GM19023 (cell line): ENCODE data around the gene ZC3HAV1L.
A peak's percentile ranks its signal among the peaks of the same experiment; 100 is the strongest.
"Not testable (repeated sequence)": the region's sequence is repeated elsewhere in the genome, so short reads cannot be mapped to it uniquely, and the experiment has no call there.

ENCODE experiments used
- ATAC-seq: cut with Tn5 transposase; IDR thresholded peaks from one replicate; pipeline ENCODE4 v1.9.1; 2021; ENCODE audit warnings: mild to moderate bottlenecking, moderate library complexity; ENCODE audit not compliant: unreplicated experiment

ZC3HAV1L gene

DNA sequence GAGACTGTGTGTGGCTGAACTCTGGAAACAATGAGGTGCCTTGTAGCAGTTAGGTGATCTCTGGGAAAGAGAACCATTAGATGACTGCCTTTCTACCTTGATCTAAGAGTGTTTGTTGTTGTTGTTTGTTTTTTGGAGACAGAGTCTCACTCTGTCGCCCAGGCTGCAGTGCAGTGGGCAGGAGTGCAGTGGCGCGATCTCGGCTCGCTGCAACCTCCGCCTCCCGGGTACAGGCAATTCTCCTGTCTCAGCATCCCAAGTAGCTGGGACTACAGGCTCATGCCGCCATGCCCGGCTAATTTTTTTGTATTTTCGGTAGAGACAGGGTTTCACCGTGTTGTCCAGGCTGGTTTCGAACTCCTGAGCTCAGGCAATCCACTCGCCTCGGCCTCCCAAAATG lies 18.8 kb upstream of the ZC3HAV1L start:
- ATAC-seq: not testable (repeated sequence)

- no peak for ATAC-seq
These were observed 18.3 kb upstream of the ZC3HAV1L start for GRCh38 chr7:139054101-139054500.

GRCh38 chr7:139051655-139052054 lies 15.8 kb upstream of the ZC3HAV1L start:
- ATAC-seq: no peak

- no peak for ATAC-seq
These were observed 14.1 kb upstream of the ZC3HAV1L start for GRCh38 chr7:139049936-139050335.

GRCh38 chr7:139049111-139049510 lies 13.3 kb upstream of the ZC3HAV1L start:
- ATAC-seq: no peak

DNA sequence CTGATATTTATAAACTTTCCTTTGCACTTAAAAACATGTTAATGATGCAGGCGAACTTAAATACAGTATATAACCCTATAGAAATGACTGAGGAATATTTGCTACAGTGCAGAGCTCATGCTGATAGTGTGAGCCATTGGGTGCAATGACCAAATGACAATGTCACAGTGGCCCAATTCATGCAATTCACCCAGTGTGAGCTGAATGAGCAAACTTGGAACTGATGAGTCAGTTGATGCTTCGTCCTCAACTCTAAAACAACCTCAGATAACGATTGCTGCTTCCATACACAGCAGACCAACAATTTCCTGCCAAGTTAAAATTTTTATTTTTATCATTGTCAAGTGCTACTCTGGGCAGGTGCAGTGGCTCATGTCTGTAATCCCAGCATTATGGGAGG lies 12.1 kb upstream of the ZC3HAV1L start:
- ATAC-seq: no peak

GRCh38 chr7:139046143-139046542 lies 10.3 kb upstream of the ZC3HAV1L start:
- no peak for ATAC-seq

- ATAC-seq: no peak
These were observed 9.3 kb upstream of the ZC3HAV1L start for GRCh38 chr7:139044813-139045794.

DNA sequence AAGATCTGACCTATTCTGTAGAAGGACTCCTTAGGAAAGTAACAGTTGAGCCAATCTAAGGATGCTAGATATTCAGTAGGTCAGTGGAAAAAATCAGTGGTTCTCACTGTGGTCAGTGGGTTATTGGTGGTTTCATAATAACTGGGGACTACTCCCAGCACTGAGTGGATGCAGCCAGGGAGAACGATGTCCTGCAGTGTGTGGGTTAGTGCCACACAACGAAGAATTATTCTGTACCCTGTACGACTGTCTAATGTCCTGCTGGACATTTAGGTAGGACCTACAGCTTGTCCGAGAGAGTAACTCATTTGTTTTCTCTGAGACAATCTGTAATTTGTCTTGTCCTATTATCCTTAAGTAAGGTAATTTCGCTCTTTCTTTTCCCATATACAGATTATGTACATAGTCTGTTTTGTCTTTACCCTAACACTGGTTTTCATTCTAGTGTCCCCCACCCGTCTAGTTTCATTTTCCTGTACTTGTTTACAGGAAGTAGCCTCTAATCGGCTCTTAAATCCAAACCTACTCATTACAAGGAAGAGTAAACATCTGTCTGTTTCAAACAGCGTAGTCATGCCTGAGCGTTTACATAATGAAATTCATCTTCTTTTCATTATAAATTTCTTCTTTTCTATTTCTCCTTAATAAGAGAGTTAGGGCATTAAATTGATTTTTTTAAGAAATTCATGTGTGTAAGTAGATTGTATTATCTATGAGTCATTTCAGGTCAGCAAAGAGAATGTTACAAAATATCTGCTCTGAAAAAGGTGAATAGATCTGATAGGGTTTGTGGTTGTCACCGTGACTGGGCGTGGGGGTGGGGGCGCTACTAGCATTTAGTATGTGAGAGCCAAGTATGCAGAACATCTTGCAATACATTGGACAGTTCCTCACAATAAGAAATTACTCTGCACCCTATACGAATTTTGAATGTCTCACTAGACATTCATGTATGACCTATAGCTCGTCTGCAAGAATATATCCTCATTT lies 8.3 kb upstream of the ZC3HAV1L start:
- ATAC-seq: no peak

DNA sequence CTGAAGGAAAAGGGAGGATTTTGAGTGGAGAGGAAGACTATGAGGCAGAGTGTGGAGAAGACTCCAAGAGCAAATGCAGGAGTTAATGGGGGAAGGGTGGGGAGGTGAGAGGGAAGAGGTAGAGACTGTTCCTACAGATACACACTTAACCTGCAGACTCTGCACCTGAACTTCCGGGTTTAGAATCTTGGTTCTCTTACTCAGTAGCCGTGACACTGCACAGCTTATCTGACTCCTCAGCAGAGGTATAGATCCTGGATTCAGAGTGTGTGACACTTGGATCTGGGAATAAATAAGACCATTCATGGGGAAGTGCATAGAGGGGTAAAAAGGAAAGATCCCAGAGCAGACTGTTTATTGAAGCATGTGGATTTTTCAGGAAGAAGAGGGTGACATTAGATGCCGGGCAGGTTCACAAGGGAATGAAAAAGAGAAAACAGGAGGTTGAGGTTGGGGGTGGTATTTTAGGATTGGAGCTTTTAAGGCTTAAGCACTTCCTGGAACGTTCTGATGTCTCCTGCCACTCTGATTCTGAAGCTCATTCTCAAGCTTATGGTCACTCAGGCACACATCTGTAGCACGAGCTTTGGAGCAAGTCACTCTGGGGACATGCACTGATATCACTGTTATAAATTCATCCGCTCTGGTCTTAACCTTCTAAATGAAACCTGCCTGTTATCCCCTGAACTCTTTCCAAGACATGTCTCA lies 5.7 kb upstream of the ZC3HAV1L start:
- ATAC-seq: no peak

DNA sequence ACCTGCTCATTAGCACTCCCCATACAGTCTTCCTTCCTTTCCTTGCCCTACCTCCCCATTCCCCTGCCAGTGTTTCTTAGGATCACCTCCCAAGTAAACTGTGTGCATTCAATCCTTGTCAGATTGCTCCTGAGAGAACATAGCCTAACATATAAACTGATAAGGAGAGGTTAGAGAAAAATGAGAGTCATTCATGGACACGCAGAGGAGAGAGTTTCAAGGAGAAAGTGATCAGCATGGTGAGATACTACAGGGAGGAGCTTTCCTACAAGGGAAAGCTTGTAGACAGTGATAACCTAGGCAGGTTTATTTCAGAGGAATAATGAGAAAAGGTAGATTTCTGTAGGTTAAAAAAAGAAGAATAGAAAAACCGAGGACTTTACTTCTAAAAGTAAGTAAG lies 2.8 kb upstream of the ZC3HAV1L start:
- no peak for ATAC-seq

GRCh38 chr7:139036901-139037300 lies 1.1 kb upstream of the ZC3HAV1L start:
- no peak for ATAC-seq

DNA sequence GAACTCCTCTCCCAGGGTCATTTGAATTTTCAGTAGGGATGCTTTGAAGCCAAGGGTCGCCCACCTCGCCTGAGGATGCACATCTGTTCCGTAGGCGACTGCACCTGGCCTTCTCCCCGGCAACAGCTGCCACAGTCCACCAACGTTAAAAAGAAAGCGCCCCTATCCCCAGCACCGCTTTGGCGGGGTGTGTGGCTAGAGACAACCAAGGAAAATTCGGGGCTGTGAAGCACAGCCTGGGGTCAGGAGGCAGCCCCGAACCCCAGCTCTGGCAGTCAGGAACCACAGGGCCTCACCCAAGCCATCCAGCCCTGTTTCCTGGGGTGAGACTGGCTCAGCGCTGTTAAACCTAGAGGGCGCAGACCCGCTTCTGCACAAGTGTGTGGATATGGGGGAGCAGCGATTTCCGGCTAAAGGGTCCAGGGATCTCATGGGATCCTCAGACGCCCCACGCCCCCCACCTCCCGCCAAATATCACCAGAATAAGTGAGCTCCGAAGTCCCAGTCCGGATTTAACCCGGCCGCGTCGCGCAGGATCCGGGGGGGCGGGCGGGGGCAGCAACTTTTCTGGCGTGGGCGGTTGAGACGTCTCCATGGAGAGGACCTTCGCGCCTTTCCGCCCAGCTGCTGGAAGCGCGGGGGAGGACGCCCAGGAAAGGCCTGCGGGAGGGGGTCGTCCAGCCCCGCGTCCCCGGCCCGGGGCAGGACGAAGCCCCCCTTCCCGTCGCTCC lies 822 bp downstream of the ZC3HAV1L start:
- peak; percentile 31 for ATAC-seq

- no peak for ATAC-seq
These were observed 1.5 kb downstream of the ZC3HAV1L start for GRCh38 chr7:139034336-139034735.

DNA sequence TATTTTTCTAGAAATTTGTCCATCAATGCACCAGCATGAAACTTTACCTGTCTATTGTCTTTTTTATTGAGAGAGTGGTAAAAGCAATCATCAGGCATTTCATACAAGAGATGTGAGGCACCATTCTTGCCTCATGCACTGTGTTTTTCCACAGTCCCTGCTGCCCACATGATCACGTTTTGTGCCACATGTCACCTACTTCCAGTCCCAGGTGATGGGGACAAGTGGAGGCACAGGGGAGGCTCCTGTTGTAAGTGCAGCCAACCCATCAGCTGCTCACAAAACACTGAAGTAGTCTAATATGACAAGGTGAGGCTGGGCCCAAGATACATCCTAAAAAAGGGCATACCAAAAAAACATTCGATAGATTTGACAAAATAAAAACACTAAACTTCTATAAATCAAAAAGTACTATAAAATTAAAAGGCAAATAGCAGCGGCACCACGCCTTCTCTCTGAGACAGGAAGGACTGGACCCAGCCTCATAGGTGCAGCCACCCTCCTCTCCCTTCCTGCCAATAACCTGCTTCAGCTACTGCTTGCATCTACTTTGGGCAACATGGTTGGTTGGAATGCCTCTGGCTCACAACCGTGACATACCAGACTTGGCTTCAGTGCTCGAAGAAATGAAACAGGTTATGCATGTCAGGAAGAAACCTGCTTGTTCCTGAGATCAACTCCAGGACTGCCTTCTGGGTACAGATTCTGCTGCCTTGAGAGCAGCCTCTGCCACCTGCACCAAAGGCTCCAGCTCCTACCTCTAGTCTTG lies 2.3 kb downstream of the ZC3HAV1L start:
- no peak for ATAC-seq

GRCh38 chr7:139032473-139032872 lies 3.4 kb downstream of the ZC3HAV1L start:
- ATAC-seq: no peak

- no peak for ATAC-seq
These were observed 6.5 kb downstream of the ZC3HAV1L start for GRCh38 chr7:139029353-139029752.

DNA sequence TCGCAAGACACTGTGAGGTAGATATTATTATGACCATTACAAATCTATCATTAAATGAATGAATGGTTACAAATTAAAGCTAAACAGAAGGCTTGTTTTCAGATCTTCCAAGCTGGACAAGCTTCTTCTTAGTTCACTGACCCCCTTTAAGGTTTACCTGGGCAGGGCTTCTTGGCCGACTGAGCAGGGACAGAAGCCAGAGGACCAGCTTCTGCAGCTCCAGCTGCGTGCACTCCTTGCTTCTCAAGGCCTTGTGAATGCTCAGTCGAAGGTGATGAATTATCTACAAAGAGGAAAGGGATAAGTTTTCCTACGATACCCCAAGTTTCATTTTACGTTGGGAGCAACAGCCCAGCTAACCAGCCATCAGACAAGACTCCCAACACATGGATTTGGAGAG lies 9.3 kb downstream of the ZC3HAV1L start:
- no peak for ATAC-seq

- not testable (repeated sequence) for ATAC-seq
These were observed 10.0 kb downstream of the ZC3HAV1L start for GRCh38 chr7:139025861-139026260.
